Ramos (cell line): Measurements from ENCODE around the gene SLC13A3.

ENCODE experiments used
- in situ Hi-C: fragments of 300-500 bp; cut with MboI; formaldehyde crosslinking; loops from one replicate; pipeline ENCODE4 v1.14.3; 2022; ENCODE audit warnings: low sequenced_read_pairs; ENCODE audit not compliant: unreplicated experiment

SLC13A3 gene, protein sequence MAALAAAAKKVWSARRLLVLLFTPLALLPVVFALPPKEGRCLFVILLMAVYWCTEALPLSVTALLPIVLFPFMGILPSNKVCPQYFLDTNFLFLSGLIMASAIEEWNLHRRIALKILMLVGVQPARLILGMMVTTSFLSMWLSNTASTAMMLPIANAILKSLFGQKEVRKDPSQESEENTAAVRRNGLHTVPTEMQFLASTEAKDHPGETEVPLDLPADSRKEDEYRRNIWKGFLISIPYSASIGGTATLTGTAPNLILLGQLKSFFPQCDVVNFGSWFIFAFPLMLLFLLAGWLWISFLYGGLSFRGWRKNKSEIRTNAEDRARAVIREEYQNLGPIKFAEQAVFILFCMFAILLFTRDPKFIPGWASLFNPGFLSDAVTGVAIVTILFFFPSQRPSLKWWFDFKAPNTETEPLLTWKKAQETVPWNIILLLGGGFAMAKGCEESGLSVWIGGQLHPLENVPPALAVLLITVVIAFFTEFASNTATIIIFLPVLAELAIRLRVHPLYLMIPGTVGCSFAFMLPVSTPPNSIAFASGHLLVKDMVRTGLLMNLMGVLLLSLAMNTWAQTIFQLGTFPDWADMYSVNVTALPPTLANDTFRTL

GRCh38 chr20:46651091-46651962, at the start of gene SLC13A3:
SLC13A3 (minus strand) TSS chr20:46651459; CDS start chr20:46651421, 38 bp downstream.
- in situ Hi-C loops = no loop called here

- in situ Hi-C loops = no loop called here
These were observed 49.8 kb upstream of the SLC13A3 start for GRCh38 chr20:46701057-46701456.

- in situ Hi-C loops = no loop called here
These were observed 49.2 kb upstream of the SLC13A3 start for GRCh38 chr20:46700481-46700880.

DNA sequence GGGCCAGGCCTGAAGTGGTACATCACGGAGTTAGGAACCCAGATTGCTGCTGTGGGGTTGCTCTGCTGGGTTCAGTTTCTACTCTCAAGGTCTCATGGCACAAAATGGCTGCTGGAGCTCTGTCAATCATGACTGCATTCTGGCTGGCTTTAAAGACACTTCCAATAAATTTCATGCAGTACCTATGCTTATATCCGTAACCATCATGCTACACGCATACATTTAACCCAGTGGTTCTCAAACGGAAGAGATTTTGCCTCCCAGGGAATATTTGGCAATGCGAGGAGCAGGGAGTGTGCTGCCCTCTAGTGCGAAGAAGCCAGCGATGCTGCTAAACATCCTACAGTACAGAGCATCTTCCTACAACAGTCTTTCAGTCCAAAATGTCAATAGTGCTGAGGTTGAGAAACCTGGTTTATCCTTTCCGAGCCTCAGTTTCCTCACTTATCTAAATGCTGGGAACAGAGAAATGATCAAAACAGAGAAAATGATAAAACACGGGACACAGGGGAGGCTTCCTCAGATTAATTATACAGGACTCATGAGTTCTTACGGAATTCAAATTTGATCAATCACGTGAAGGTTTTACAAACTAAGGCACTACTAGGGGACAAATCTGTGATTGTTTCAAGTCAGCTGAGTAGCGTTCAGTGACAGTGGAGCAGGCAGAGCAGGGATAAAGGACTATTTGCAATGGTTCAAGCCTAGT, 48.5 kb upstream of the SLC13A3 start:
- in situ Hi-C loops = loop anchor here (25.0 kb wide), 1 partner anchor 688 kb away; the partner anchor contains the start of gene MMP9

DNA sequence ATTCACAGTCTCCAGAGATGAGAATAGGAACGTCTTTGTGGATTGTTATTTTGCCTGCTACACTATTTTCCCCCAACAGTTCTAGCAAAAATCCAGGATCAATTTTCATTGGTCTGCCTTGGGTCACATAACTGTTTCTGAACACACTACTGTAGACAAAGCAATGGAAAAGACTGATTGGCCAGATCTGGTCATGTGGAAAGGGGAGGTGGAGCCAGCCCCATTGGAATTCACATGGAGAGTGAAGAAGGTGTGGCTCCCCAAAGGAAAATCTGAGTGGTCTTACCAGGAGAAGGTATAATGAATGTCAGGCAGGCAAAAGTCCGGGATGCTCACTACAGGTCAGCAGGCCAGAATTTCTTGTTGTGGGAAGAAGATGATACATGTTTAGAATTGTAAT, 47.5 kb upstream of the SLC13A3 start:
- in situ Hi-C loops = loop anchor here (25.0 kb wide), 1 partner anchor 686 kb away; the partner anchor contains the start of gene MMP9

DNA sequence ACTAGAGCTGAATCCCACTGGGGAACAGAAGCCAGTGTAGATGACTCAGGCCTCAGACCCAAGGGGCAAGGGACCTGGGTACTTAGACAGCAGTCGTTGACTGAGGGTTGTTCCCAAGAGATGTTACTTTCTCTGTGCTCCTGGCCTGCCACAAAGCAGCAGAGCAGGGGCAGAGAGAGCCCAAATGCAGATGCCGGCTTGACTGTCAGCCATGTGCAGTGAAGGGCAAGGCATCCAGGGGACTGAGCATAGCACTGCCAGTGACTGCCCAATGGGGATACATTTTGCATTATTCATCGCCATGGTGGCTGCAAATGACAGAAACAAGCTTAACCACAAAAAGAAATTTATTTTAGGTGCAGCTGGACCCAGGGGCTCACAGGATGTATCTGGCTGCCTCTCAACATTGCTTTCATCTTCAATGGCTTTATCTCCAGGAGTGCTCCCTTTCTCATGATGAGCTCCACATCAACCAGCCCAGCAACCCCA, 45.6 kb upstream of the SLC13A3 start:
- in situ Hi-C loops = loop anchor here (25.0 kb wide), 1 partner anchor 685 kb away; the partner anchor contains the start of gene MMP9

DNA sequence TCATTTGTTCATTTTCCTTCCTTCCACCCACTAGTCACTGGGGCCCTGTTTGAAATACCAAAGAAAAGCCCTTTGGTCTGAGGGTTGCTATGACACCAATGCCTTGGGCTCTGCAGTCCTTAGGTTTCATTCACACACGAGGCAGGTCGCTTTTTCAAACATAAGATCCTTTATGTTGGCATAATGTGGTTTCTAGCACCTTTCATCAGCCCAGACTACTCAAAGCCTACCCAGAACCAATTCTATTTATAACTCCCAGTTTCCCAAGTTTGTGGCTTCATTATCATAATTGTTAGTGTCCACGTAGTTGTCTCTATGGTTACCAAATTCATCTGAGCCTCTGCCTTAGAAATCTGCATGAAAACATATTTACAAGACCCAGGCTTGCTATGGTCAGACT, 44.6 kb upstream of the SLC13A3 start:
- in situ Hi-C loops = loop anchor here (25.0 kb wide), 1 partner anchor 684 kb away; the partner anchor contains the start of gene MMP9

DNA sequence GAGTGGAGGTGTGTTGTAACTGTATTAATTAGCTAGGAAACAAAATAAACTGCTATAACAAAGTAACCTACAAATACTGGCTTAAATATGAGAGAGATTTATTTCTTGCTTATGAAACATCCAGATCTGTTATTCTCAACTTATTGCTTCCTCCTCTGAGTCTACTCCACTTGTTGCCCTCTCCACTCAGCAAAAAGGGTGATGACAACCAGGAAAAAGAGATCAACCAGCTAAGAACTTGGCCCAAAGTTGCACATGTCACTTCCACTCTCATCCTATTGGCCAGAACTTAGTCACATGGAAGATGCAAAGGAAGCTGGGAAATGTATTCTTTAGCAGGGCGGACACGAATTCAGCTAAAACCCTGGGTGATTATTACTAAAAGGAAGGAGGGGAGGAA, 43.2 kb upstream of the SLC13A3 start:
- in situ Hi-C loops = loop anchor here (25.0 kb wide), 1 partner anchor 682 kb away; the partner anchor contains the start of gene MMP9

GRCh38 chr20:46691196-46691595, 39.9 kb upstream of the SLC13A3 start:
- in situ Hi-C loops = loop anchor here (25.0 kb wide), 1 partner anchor 679 kb away; the partner anchor contains the start of gene MMP9

GRCh38 chr20:46690219-46691106, 39.2 kb upstream of the SLC13A3 start:
- in situ Hi-C loops = loop anchor here (25.0 kb wide), 1 partner anchor 678 kb away; the partner anchor contains the start of gene MMP9

GRCh38 chr20:46689754-46690085, 38.5 kb upstream of the SLC13A3 start:
- in situ Hi-C loops = loop anchor here (25.0 kb wide), 1 partner anchor 677 kb away; the partner anchor contains the start of gene MMP9

GRCh38 chr20:46689082-46689753, 38.0 kb upstream of the SLC13A3 start, which contains the start of gene TP53RK:
TP53RK (minus strand) TSS chr20:46689444; CDS start chr20:46689414, 30 bp downstream.
- in situ Hi-C loops = loop anchor here (25.0 kb wide), 1 partner anchor 677 kb away; the partner anchor contains the start of gene MMP9

- in situ Hi-C loops = loop anchor here (25.0 kb wide), 1 partner anchor 676 kb away; the partner anchor contains the start of gene MMP9
These were observed 37.2 kb upstream of the SLC13A3 start for GRCh38 chr20:46688151-46689081.

DNA sequence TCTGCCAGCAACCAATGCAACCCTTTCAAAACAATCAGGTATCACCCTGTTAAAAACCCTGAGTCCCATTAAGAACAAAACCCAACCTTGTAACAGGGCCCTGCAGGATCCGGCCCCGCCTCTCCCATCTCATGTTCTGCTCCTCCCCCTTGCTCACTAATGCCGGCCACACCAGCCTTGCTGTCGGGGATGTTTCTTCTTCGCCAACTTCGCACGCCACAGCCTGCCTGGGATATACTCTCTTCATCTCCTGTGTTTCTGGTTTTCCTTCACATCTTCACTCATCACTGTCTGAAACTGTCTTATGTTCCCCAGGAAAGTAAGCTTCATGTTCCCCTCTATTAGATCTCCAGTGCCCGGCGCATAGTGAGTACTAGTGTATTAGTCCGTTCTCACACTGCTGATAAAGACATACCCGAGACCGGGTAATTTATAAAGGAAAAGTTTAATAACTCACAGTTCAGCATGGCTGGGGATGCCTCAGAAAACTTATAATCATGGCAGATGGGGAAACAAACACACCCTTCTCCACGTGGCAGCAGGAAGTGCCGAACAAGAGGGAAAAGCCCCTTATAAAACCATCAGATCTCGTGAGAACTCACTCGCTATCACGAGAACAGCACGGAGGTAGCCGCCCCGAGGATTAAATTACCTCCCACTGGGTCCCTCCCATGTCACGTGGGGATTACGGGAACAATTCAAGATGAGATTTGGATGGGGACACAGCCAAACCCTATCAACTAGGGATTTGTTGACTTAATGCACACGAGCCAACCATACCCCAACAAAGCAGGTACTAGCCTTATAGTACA, 32.9 kb upstream of the SLC13A3 start:
- in situ Hi-C loops = loop anchor here (25.0 kb wide), 1 partner anchor 672 kb away; the partner anchor contains the start of gene MMP9

DNA sequence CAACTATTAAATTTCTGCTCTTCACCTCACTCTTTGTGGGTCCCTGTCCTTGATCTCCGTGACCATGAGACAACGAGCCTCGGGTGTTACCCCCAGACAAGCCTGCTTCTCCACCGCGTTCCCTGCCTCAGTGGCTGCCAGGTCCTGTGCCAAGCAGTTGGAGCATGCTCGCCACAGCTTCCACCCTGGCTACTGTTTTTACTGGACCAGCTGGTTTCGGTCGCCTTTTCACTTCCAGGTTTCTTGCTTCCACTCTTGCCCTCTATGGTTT, 32.3 kb upstream of the SLC13A3 start:
- in situ Hi-C loops = loop anchor here (25.0 kb wide), 1 partner anchor 671 kb away; the partner anchor contains the start of gene MMP9
